AG04450 (cell line): Measurements from ENCODE around the gene HARS1. TPM values are rescaled to one million over a fixed set of nuclear protein-coding genes. Genes with fewer than 3 reads are reported as not detected.
"Not testable (repeated sequence)": the region's sequence is repeated elsewhere in the genome, so short reads cannot be mapped to it uniquely, and the experiment has no call there.

Experiments
- CTCF ChIA-PET: fragments of 300-600, 350-600 bp; formaldehyde crosslinking; extraction: SDS; loops from one replicate; lab custom pipeline; 2022; ENCODE audit warnings: antibody characterized with exemption, inconsistent platforms; lab: Charles Lee
- POLR2A ChIA-PET: fragments of 350-600 bp; formaldehyde crosslinking; extraction: SDS; loops from one replicate; lab custom pipeline; 2021; ENCODE audit warnings: antibody characterized with exemption, inconsistent platforms; lab: Yijun Ruan, JAX
- DNase-seq: peaks from one replicate; pipeline ENCODE4 v3.0.0-alpha.2; 2011; ENCODE audit warnings: low read depth, low spot score
- H3K27ac ChIP-seq: one replicate; pipeline ENCODE4 v1.5.1; 2012; ENCODE audit warnings: low read depth, low read length, control low read depth
- H3K27me3 ChIP-seq: one replicate; pipeline ENCODE4 v1.6.0; 2012; ENCODE audit warnings: low read length; ENCODE audit not compliant: control insufficient read depth, insufficient read depth
- H3K4me3 ChIP-seq: 2 replicates; pipeline ENCODE4 v1.5.1; 2011; ENCODE audit warnings: mild to moderate bottlenecking, low read depth, low read length, control low read depth
- H3K9me3 ChIP-seq: 2 replicates; pipeline ENCODE4 v1.5.1; 2012; ENCODE audit warnings: low read length; ENCODE audit not compliant: control insufficient read depth, insufficient read depth
- polyA plus RNA-seq: library from polyadenylated mRNA; depleted of rRNA; stranded (reverse); fragments of >200 nt; gene quantifications from 2 replicates; pipeline ENCODE4 v1.2.3, GENCODE V29; 2011
- TF ChIP-seq, protein P1 (sequence below): IDR thresholded peaks from 2 replicates; pipeline ENCODE4 v1.5.1; 2011; ENCODE audit warnings: low read depth, low read length, control low read depth, inconsistent platforms

HARS1 gene
- polyA plus RNA-seq, 1 experiment: 98.8 TPM

DNA sequence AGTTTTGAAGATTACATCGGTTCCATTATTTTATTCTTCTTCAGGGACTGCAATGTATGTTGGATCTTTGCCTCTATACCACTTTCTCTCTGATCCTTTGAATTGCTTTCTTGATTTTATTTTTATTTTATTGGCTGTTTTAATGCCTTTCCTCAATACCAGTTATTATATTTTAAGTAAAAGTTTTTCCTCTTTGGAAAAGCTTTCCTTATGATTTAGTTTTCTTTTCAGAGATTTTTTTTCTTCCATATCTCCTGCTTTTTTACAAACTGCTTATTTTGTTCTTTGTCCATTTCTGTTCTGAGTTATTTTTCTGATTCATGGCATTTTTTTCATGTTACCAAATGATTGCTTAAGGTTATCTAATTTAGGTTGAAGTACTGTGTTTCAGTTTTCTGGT, 20.6 kb upstream of the HARS1 start:
- DNase-seq: no peak
- H3K4me3 ChIP-seq: no peak overlapping the region
- ChIA-PET CTCF (interaction anchor here (0.6 to 2.9 kb wide), 5 partner anchors 8 to 353 kb away, joined by 3 to 7 read pairs (median 5); partner anchors contain the start of gene ZMAT2), POLR2A (interaction anchor here (1.1 to 2.1 kb wide), 5 partner anchors 12 to 311 kb away, joined by 4 to 14 read pairs (median 7); partner anchors contain the start of genes HARS1, HARS2, IK and NDUFA2)
- H3K9me3 ChIP-seq: no peaks in the 10 kb centered on the region
- no peak overlapping the region for H3K27ac ChIP-seq
- no peaks in the 10 kb centered on the region for H3K27me3 ChIP-seq
- TF ChIP-seq, protein P1, sequence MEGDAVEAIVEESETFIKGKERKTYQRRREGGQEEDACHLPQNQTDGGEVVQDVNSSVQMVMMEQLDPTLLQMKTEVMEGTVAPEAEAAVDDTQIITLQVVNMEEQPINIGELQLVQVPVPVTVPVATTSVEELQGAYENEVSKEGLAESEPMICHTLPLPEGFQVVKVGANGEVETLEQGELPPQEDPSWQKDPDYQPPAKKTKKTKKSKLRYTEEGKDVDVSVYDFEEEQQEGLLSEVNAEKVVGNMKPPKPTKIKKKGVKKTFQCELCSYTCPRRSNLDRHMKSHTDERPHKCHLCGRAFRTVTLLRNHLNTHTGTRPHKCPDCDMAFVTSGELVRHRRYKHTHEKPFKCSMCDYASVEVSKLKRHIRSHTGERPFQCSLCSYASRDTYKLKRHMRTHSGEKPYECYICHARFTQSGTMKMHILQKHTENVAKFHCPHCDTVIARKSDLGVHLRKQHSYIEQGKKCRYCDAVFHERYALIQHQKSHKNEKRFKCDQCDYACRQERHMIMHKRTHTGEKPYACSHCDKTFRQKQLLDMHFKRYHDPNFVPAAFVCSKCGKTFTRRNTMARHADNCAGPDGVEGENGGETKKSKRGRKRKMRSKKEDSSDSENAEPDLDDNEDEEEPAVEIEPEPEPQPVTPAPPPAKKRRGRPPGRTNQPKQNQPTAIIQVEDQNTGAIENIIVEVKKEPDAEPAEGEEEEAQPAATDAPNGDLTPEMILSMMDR: no peak

DNA sequence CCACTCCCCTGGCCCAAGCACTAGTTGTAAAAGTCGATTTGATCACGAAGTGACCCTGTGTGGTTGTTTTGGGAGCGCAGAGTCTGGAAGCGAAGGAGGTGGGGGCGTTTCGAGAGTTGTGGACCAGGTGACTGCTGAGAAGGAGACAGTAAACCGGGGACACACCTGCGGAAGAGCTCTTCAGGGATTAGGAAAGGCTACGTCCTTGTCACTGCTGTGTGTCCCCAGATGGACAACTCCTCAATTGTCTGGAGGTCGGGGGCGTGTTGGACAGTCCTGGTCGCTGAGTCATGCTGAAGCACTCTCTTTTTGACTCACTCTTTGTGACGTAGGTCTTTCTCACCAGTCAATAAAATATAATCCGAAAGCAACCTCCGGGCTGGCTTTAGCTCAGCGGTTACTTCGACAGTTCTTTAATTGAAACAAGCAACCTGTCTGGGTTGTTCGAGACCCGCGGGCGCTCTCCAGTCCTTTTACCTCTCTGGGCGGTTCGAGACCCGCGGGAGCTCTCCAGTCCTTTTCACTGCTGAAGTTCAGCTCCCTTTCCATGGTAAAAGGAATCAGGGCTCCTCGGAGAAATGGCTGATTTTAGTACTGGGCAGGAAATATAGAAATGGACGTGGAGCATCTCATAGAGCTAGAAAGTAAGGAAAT, 19.9 kb upstream of the HARS1 start:
- Histone ChIP-seq H3K9me3 (no peaks in the 10 kb centered on the region), H3K27ac (peak overlapping the region; percentile 93), H3K27me3 (no peaks in the 10 kb centered on the region), H3K4me3 (peak overlapping the region; percentile 60)
- peak; percentile 95 for DNase-seq
- TF ChIP-seq, protein P1: no peak
- ChIA-PET CTCF (interaction anchor here (0.6 to 2.9 kb wide), 5 partner anchors 9 to 1711 kb away, joined by 3 to 7 read pairs (median 5); partner anchors contain the start of gene ZMAT2), POLR2A (interaction anchor here (1.1 to 2.1 kb wide), 5 partner anchors 11 to 310 kb away, joined by 4 to 14 read pairs (median 7); partner anchors contain the start of genes HARS1, HARS2, IK and NDUFA2)

DNA sequence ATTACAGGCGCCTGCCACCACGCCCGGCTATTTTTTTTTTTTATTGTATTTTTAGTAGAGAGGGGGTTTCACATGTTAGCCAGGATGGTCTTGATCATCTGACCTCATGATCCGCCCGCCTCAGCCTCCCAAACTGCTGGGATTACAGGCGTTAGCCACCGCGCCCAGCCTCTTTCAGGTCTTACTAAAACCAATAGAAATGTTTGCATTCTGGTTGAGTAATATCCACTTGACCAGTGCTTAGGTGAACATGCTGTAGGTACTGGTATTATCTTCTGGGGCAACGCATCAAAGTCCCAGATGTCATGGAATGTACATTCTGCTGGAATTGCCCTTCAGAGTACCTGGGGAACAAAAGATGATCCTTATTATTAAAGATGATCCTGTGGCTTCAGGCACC, 17.6 kb upstream of the HARS1 start:
- H3K27me3 ChIP-seq, CTCF ChIA-PET, H3K27ac ChIP-seq, DNase-seq, H3K4me3 ChIP-seq, H3K9me3 ChIP-seq: not testable (repeated sequence)
- POLR2A ChIA-PET: interaction anchor here (1.5 kb wide), 1 partner anchor 16 kb away, joined by 3 read pairs; no protein-coding TSS in a partner anchor

DNA sequence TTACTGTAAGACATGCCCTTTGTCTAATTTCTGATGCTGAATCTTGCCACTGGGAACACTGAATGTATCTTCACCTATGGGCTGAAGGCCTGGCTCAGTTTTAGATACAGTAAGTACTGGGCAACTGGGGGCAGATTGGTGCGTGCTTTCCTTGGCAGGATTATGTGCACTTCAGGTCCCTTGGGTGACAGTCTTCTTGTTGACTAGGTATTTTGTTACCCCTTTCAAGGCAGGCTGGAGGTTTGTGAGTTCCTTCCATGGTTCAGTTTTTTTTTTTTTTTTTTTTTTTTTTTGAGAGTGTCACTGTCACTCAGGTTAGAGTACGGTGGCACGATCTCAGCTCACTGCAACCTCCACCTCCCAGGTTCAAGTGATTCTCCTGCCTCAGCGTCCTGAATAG, 16.6 kb upstream of the HARS1 start:
- ChIA-PET CTCF (no interaction called here), POLR2A (interaction anchor here (0.7 to 1.5 kb wide), 2 partner anchors 11 to 15 kb away, joined by 3 to 15 read pairs; no protein-coding TSS in a partner anchor)
- H3K4me3 ChIP-seq: no peak overlapping the region
- no peak for DNase-seq
- TF ChIP-seq, protein P1: no peak
- no peaks in the 10 kb centered on the region for H3K9me3 ChIP-seq
- H3K27ac ChIP-seq: no peak overlapping the region
- H3K27me3 ChIP-seq: no peaks in the 10 kb centered on the region

DNA sequence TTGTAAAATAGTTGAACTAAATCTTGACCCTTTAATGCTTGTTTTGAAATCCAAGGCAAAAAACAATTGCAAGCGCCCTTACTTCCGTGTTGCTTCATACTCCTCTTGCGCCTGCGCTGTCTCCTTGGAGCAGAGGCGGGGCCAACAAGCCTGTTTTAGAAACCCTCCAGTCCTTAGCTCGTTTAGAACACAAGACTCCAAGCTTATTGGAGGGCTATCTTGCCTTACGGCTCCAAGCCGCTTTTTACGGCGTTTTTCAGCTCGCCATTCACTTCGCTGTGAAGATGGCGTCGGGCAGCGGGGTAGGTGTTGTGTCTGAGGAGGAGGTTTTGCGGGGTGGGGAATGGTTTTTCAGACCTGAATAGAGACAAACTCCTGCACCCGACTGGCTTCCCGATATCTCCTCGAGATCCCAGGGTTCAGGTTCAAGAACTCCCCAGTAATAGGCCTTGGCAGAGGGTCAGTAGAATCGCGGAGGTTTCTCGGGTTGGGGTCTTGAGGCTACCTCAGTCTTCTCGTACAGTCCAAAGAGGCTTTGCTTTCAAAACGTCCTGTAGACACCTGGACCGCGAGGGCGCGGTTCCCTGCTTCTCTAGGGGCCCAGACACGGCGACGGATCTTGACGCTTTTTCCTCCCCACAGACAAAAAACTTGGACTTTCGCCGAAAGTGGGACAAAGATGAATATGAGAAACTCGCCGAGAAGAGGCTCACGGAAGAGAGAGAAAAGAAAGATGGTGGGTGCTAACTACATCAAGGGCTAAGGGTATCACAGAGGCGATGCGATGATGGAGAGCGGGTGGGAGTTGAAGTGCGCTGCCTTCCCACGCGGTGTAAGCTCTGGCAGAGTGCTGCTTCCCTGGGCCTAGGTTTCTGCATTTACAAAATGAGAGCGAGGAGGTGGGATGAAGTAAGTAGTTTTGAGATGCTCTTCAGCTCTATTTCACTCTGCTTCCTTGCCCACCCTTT, 9.3 kb upstream of the HARS1 start, which contains the start of gene ZMAT2:
Gene ZMAT2 (plus strand): TSS at position 271 of the 968 bp plus-strand sequence. CDS start 14 bp downstream, at position 285.
- DNase-seq: peak; percentile 96
- TF ChIP-seq, protein P1: no peak
- peak within 1 kb of the TSS; percentile 39 for H3K27ac ChIP-seq
- ChIA-PET POLR2A (interaction anchor here (0.7 to 1.2 kb wide), 6 partner anchors 9 to 299 kb away, joined by 3 to 21 read pairs (median 5); partner anchors contain the start of genes ANKHD1, HARS1, HARS2 and IK), CTCF (interaction anchor here (0.6 to 1.7 kb wide), 2 partner anchors 11 to 18 kb away, joined by 3 read pairs; no protein-coding TSS in a partner anchor)
- H3K4me3 ChIP-seq: peak within 1 kb of the TSS; percentile 92
- no peaks in the 10 kb centered on the region for H3K27me3 ChIP-seq
- H3K9me3 ChIP-seq: no peaks in the 10 kb centered on the region
